HFFc6 (cell line): Measurements from ENCODE around the gene FNDC3B. TPM values are rescaled to one million over a fixed set of nuclear protein-coding genes. Genes with fewer than 3 reads are reported as not detected.

Experiments used
- DNase-seq: peaks from one replicate; pipeline ENCODE4 v3.0.0-alpha.2; 2018
- H3K27ac Mint-ChIP-seq: 2 replicates; pipeline ENCODE4 v1.8.0; 2020; ENCODE audit warnings: mild to moderate bottlenecking, mixed read lengths
- H3K27me3 Mint-ChIP-seq: 2 replicates; pipeline ENCODE4 v1.8.0; 2021; ENCODE audit warnings: mild to moderate bottlenecking, moderate library complexity, mixed read lengths; ENCODE audit not compliant: insufficient read depth
- H3K36me3 Mint-ChIP-seq: 2 replicates; pipeline ENCODE4 v1.8.0; 2021; ENCODE audit warnings: low read depth, mixed read lengths
- H3K4me1 Mint-ChIP-seq: 2 replicates; pipeline ENCODE4 v1.8.0; 2020; ENCODE audit warnings: low read depth, mixed read lengths
- H3K4me3 Mint-ChIP-seq: 2 replicates; pipeline ENCODE4 v1.8.0; 2020; ENCODE audit warnings: mild to moderate bottlenecking, moderate library complexity, mixed read lengths
- H3K9me3 Mint-ChIP-seq: 2 replicates; pipeline ENCODE4 v1.8.0; 2020; ENCODE audit warnings: mild to moderate bottlenecking, mixed read lengths
- CTCF ChIP-seq: fragments of 200-600 bp; sonication (generic); IDR thresholded peaks from 2 replicates; pipeline ENCODE4 v1.5.0; 2021; ENCODE audit warnings: antibody characterized with exemption, mild to moderate bottlenecking
- total RNA-seq, 6 experiments: library from RNA; stranded (reverse); fragmentation: NEBNext Ultra II Directional; extraction: Animal tissue kit (Norgen Biotek cat#: 25700); gene quantifications; 2 replicates in 1 of 6; 3 replicates in 5 of 6; pipeline ENCODE4 v1.2.3, GENCODE V29; 2021

The FNDC3B gene
- total RNA-seq, 6 experiments from 2014 or later = 133 to 192 (median 155) TPM

GRCh38 chr3:172405914-172406313, 366.5 kb downstream of the FNDC3B start:
- no peak overlapping the region for H3K27ac Mint-ChIP-seq
- H3K27me3 Mint-ChIP-seq = peaks cover 9% of the 10 kb centered on the region
- DNase-seq = no peak
- no peaks in the 10 kb centered on the region for H3K9me3 Mint-ChIP-seq
- peaks cover 26% of the 10 kb centered on the region for H3K36me3 Mint-ChIP-seq
- no peak for TF ChIP-seq CTCF
- no peaks in the 10 kb centered on the region for H3K4me1 Mint-ChIP-seq
- no peak overlapping the region for H3K4me3 Mint-ChIP-seq

- TF ChIP-seq CTCF = no peak
- Mint-ChIP-seq H3K27ac (no peak overlapping the region), H3K36me3 (peaks cover 7% of the 10 kb centered on the region), H3K9me3 (no peaks in the 10 kb centered on the region), H3K4me1 (no peaks in the 10 kb centered on the region), H3K27me3 (peaks cover 4% of the 10 kb centered on the region; the same call in 1 of the 2 replicates), H3K4me3 (no peak overlapping the region)
- DNase-seq = no peak
Measured at GRCh38 chr3:172407872-172408271, 368.5 kb downstream of the FNDC3B start.

- Mint-ChIP-seq H3K27me3 (peaks cover 7% of the 10 kb centered on the region), H3K36me3 (no peaks in the 10 kb centered on the region), H3K27ac (no peak overlapping the region), H3K4me1 (no peaks in the 10 kb centered on the region), H3K9me3 (no peaks in the 10 kb centered on the region), H3K4me3 (no peak overlapping the region)
- DNase-seq = no peak
- TF ChIP-seq CTCF = no peak
Measured at GRCh38 chr3:172410702-172411477, 371.5 kb downstream of the FNDC3B start.

- peaks cover 7% of the 10 kb centered on the region for H3K27me3 Mint-ChIP-seq
Measured at GRCh38 chr3:172411478-172411947, 372.1 kb downstream of the FNDC3B start.

GRCh38 chr3:172415323-172415722, 375.9 kb downstream of the FNDC3B start:
- H3K9me3 Mint-ChIP-seq = no peaks in the 10 kb centered on the region
- no peaks in the 10 kb centered on the region for H3K36me3 Mint-ChIP-seq
- DNase-seq = no peak
- no peak overlapping the region for H3K27ac Mint-ChIP-seq
- no peak for TF ChIP-seq CTCF
- peaks cover 7% of the 10 kb centered on the region for H3K27me3 Mint-ChIP-seq
- no peaks in the 10 kb centered on the region for H3K4me1 Mint-ChIP-seq
- no peak overlapping the region for H3K4me3 Mint-ChIP-seq

More at GRCh38 chr3:172411478-172411947, 372.1 kb downstream of the FNDC3B start:
- Mint-ChIP-seq H3K4me3 (no peak overlapping the region), H3K9me3 (no peaks in the 10 kb centered on the region), H3K36me3 (no peaks in the 10 kb centered on the region), H3K4me1 (no peaks in the 10 kb centered on the region), H3K27ac (no peak overlapping the region)
- TF ChIP-seq CTCF = no peak
- DNase-seq = no peak
